Heart left ventricle (tissue), 16 donors: ENCODE data around the gene RNF39. TPM values are rescaled to one million over a fixed set of nuclear protein-coding genes. Genes with fewer than 3 reads are reported as not detected.

Experiments
- ATAC-seq, 4 donors: fragments of 200-7000 bp; cut with Tn5 transposase; one replicate each; pipeline ENCODE4 v1.9.1; 2020 to 2022; ENCODE audit warnings: moderate library complexity in 4 of 4, mild to moderate bottlenecking in 3 of 4, moderate number of reproducible peaks in 1 of 4
- DNase-seq, 5 donors: peaks; one replicate each; pipeline ENCODE4 v3.0.0-alpha.2; 2020
- H3K27ac ChIP-seq, 12 donors: fragments of 200-600 bp; sonication (generic) in 4 of 12; one replicate each; pipeline versions ENCODE4 v1.5.0 to v1.8.0; 2016 to 2022; ENCODE audit warnings: mild to moderate bottlenecking in 2 of 12
- H3K27me3 ChIP-seq, 9 donors: fragments of 200-600 bp; sonication (generic) in 2 of 9; one replicate each; pipeline versions ENCODE4 v1.5.1 to v1.8.0; 2016 to 2022; ENCODE audit warnings: mild to moderate bottlenecking in 3 of 9
- H3K36me3 ChIP-seq, 9 donors: fragments of 200-600 bp; sonication (generic) in 2 of 9; one replicate each; pipeline versions ENCODE4 v1.5.0 to v1.8.0; 2018 to 2022; ENCODE audit warnings: mild to moderate bottlenecking in 2 of 9
- H3K4me1 ChIP-seq, 12 donors: fragments of 200-600 bp; sonication (generic) in 4 of 12; one replicate each; pipeline versions ENCODE4 v1.5.0 to v1.8.0; 2016 to 2022; ENCODE audit warnings: mild to moderate bottlenecking in 3 of 12
- H3K4me3 ChIP-seq, 12 donors: fragments of 200-600 bp; sonication (generic) in 4 of 12; one replicate each; pipeline versions ENCODE4 v1.5.0 to v1.8.0; 2017 to 2022; ENCODE audit warnings: mild to moderate bottlenecking in 9 of 12, moderate library complexity in 4 of 12
- H3K9me3 ChIP-seq, 12 donors: fragments of 200-600 bp; sonication (generic) in 4 of 12; one replicate each; pipeline versions ENCODE4 v1.5.0 to v1.8.0; 2016 to 2022; ENCODE audit warnings: mild to moderate bottlenecking in 1 of 12
- CTCF ChIP-seq, 12 donors: fragments of 200-600 bp; sonication (generic) in 4 of 12; IDR thresholded peaks; one replicate each; pipeline versions ENCODE4 v1.5.0 to v1.8.0; 2018 to 2022; ENCODE audit warnings: antibody characterized with exemption in 12 of 12, mild to moderate bottlenecking in 5 of 12
- POLR2A ChIP-seq, 2 donors: fragments of 450-650 bp; IDR thresholded peaks; one replicate each; pipeline ENCODE4 v1.6.1; 2017; ENCODE audit warnings: antibody characterized with exemption in 2 of 2, mild to moderate bottlenecking in 2 of 2, moderate library complexity in 2 of 2
- WGBS, 4 donors: extraction: QIAGEN DNeasy Blood & Tissue Kit in 2 of 4; methylation state at CpG; one replicate each; pipeline versions ENCODE4 v1.1.5 to v1.1.7; 2013 to 2018; 5-methylcytosine and 5-hydroxymethylcytosine counted together
- intact Hi-C, 10 donors: fragments of 100-400 bp; cut with DNase I; formaldehyde crosslinking; loops; one replicate each; pipeline versions ENCODE4 v1.11.1 to v1.14.2; 2022
- polyA plus RNA-seq, 2 donors: library from polyadenylated mRNA; stranded (reverse); fragments of 200-250 nt; gene quantifications; one replicate each; pipeline ENCODE4 v1.2.3, GENCODE V29; 2013
- total RNA-seq, 9 donors: library from RNA; depleted of rRNA in 2 of 9; stranded (reverse); fragments of >200 nt in 2 of 9; fragmentation: NEBNext Ultra II Directional in 3 of 9; extraction: Animal tissue kit (Norgen Biotek cat#: 25700) in 3 of 9; gene quantifications; one replicate each; pipeline versions ENCODE4 v1.1.0 to v1.2.4, GENCODE V29; 2016 to 2023
- donor health status: ischemic (EF 13 %, LVEDD 7.1; RV severe dilation, severe dysfunction).
- donor health status: healthy with polysubstance abuse.
- donor health status: DM: no; HTN: yes; CAD: no.
- donor health status: DM: no; HTN: no; CAD: no.
- donor health status: ischemic (EF 25% LVEDD 6.9; RV normal size, moderate dysfunction).
- donor health status: ischemic (EF 25% LVEDD 5.7; RV mildly dilated, moderate dysfunction).
- donor health status: healthy.
- donor health status: DM: yes; HTN: yes; CAD: no.
- donor health status: ischemic (EF 35%, LVEDD 5.7; RV mildly dilated, moderate dysfunction).
- donor health status: nonischemic (EF 11% LVEDD 7.7; RV severe dilation, severe dysfunction).
- donor health status: DM: yes; HTN: yes; CAD: no.
- donor health status: PGD.
- donor health status: ischemic (EF 29% LVEDD 5.4; RV normal size, mild dysfunction).
- donor health status: nonischemic (EF 23%, LVEDD 6.1; RV moderate dilation, normal function).

Gene RNF39
- total and polyA plus RNA-seq, 11 donors, result 0.68 TPM; not detected in 10

- intact Hi-C loops, result no loop called here
These were observed 54.9 kb downstream of the RNF39 start for GRCh38 chr6:30020626-30021025.

More at GRCh38 chr6:30020626-30021025, 54.9 kb downstream of the RNF39 start:
- Histone ChIP-seq H3K27me3 (no peaks in the 10 kb centered on the region), H3K36me3 (peaks cover 0 to 27% (median 6%) of the 10 kb centered on the region in 9 donors), H3K9me3 (no peaks in the 10 kb centered on the region), H3K27ac (no peak overlapping the region), H3K4me3 (no peak overlapping the region), H3K4me1 (no peaks in the 10 kb centered on the region)
- no peak for ATAC-seq
- 52 to 94% (median 91%) methylated on average over 1 of the region's 1 CpG for WGBS, 4 donors
- DNase-seq, result no peak
- no peak for TF ChIP-seq POLR2A (IDR thresholded peaks at IDR 0.05)
- TF ChIP-seq CTCF (IDR thresholded peaks at IDR 0.05), result no peak

Other genes starting within 250 kb of the RNF39 start
- under 1 TPM in 3 of 9 donors, not detected in 6; 0.23 to 0.77 (median 0.64) TPM for gene HLA-G, start 247.9 kb downstream of the RNF39 start, total RNA-seq
- gene HLA-G, start 247.9 kb downstream of the RNF39 start, polyA plus RNA-seq, result under 1 TPM in 1 of 2 donors, not detected in 1; 0.24 TPM
- gene HLA-A, start 133.2 kb downstream of the RNF39 start, total RNA-seq, result 1,000 to 10,000 TPM in 1 of 9 donors, 100 to 1,000 TPM in 8; 263 to 1,427 (median 361) TPM
- gene HLA-A, start 133.2 kb downstream of the RNF39 start, polyA plus RNA-seq, result 1,000 to 10,000 TPM in 1 of 2 donors, 100 to 1,000 TPM in 1; 299 to 1,581 TPM
- gene POLR1H, start 14.5 kb downstream of the RNF39 start, total RNA-seq, result 10 to 100 TPM; 11.7 to 19.8 (median 14.7) TPM
- gene POLR1H, start 14.5 kb downstream of the RNF39 start, polyA plus RNA-seq, result 10 to 100 TPM; 20.9 to 46.1 TPM
- gene PPP1R11, start 8.6 kb downstream of the RNF39 start, total RNA-seq, result 10 to 100 TPM; 41.6 to 64.7 (median 44.9) TPM
- gene PPP1R11, start 8.6 kb downstream of the RNF39 start, polyA plus RNA-seq, result 10 to 100 TPM; 38.7 to 90.3 TPM
- not detected for gene TRIM31, start 37.3 kb upstream of the RNF39 start, total RNA-seq
- gene TRIM31, start 37.3 kb upstream of the RNF39 start, polyA plus RNA-seq, result not detected
- gene TRIM40, start 60.4 kb upstream of the RNF39 start, total RNA-seq, result not detected
- gene TRIM40, start 60.4 kb upstream of the RNF39 start, polyA plus RNA-seq, result not detected
- gene TRIM10, start 85.4 kb upstream of the RNF39 start, total RNA-seq, result not detected
- gene TRIM10, start 85.4 kb upstream of the RNF39 start, polyA plus RNA-seq, result not detected
- gene TRIM15, start 87.8 kb upstream of the RNF39 start, total RNA-seq, result not detected
- not detected for gene TRIM15, start 87.8 kb upstream of the RNF39 start, polyA plus RNA-seq
- 10 to 100 TPM; 19.1 to 37.4 (median 24.5) TPM for gene TRIM26, start 137.6 kb upstream of the RNF39 start, total RNA-seq
- gene TRIM26, start 137.6 kb upstream of the RNF39 start, polyA plus RNA-seq, result 10 to 100 TPM; 15.1 to 31.8 TPM